Bronchial epithelial cell (primary cell): ENCODE data around the gene TLL1. TPM values are rescaled to one million over a fixed set of nuclear protein-coding genes. Genes with fewer than 3 reads are reported as not detected.

Source experiments
- DNase-seq: peaks from one replicate; pipeline ENCODE4 v3.0.0-alpha.2; 2010; ENCODE audit warnings: low read depth
- FAIRE-seq: peaks from 2 replicates; lab custom pipeline; 2011; peaks lifted over from hg19 to GRCh38; lab: Jason Lieb, UNC
- H3K27me3 ChIP-seq: 2 replicates; pipeline ENCODE4 v1.5.1; 2011; ENCODE audit warnings: low read length; ENCODE audit not compliant: control insufficient read depth, insufficient read depth
- H3K36me3 ChIP-seq: 2 replicates; pipeline ENCODE4 v1.5.1; 2011; ENCODE audit warnings: low read length; ENCODE audit not compliant: control insufficient read depth, insufficient read depth
- H3K4me3 ChIP-seq: 2 replicates; pipeline ENCODE4 v1.5.1; 2011; ENCODE audit warnings: mild to moderate bottlenecking, low read depth, low read length, control low read depth
- total RNA-seq: library from RNA; depleted of rRNA; stranded (reverse); fragments of >200 nt; gene quantifications from 2 replicates; pipeline ENCODE4 v1.2.1, GENCODE V29; 2014
- TF ChIP-seq, protein P1 (sequence below): IDR thresholded peaks from 2 replicates; pipeline ENCODE4 v1.5.1; 2011; ENCODE audit warnings: mild to moderate bottlenecking, moderate library complexity, low read length, control low read depth, inconsistent platforms; ENCODE audit not compliant: insufficient read depth, severe bottlenecking

TLL1 gene
- total RNA-seq, 1 donor from 2014 or later: 0.53 TPM

DNA sequence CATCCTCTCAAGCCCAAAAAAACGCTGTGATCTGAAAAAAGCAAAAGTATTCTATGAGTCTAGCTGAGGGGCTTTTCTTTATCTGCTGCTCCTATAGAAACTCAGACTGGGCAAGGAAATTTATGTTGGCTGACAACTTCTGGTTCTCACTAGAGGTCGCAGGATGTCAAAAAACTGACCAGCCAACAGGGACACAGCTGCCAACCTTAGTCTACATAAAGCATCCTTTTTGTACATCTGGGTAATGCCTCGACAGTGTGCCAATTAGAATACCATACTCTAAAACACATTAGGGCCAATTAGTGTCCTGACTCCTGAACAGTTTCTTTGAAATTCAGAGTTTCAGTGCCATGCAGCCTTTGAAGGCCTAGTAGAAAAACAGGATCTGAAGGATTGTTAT is 8.8 kb upstream of the TLL1 start:
- Histone ChIP-seq H3K27me3 (no peaks in the 10 kb centered on the region), H3K36me3 (no peaks in the 10 kb centered on the region), H3K4me3 (no peak overlapping the region)
- TF ChIP-seq, protein P1, sequence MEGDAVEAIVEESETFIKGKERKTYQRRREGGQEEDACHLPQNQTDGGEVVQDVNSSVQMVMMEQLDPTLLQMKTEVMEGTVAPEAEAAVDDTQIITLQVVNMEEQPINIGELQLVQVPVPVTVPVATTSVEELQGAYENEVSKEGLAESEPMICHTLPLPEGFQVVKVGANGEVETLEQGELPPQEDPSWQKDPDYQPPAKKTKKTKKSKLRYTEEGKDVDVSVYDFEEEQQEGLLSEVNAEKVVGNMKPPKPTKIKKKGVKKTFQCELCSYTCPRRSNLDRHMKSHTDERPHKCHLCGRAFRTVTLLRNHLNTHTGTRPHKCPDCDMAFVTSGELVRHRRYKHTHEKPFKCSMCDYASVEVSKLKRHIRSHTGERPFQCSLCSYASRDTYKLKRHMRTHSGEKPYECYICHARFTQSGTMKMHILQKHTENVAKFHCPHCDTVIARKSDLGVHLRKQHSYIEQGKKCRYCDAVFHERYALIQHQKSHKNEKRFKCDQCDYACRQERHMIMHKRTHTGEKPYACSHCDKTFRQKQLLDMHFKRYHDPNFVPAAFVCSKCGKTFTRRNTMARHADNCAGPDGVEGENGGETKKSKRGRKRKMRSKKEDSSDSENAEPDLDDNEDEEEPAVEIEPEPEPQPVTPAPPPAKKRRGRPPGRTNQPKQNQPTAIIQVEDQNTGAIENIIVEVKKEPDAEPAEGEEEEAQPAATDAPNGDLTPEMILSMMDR: no peak
- FAIRE-seq: peak; percentile 47
- no peak for DNase-seq

DNA sequence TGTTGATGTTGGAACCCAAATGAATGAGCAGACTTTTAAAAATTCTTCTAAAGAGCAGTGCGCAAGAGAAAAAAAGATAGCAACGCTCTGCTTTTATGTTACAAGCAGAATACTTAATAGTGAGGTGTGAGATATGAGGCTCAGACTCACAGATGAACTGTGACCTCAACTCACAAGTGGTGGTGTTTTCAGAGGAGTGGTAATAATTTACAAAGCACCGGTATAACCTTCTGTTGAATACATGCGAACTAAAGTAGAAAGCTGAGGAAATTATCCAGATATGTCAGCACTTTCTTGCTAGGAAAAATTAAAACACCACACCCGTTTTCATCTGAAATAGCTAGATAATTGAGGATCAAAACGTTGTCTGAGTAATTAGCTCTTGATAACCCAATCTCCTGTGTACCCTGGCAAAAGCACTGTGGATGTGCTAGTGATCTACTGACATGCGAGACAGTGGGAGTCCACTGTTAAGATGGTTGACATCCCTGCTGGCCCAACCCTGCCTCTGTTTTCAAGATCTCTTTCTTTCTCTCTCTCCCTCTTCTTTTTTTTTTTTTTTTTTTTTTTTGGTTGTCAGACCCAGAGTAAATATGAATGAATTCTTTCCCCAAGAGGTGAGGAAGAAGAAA is 6.9 kb upstream of the TLL1 start:
- Histone ChIP-seq H3K36me3 (no peaks in the 10 kb centered on the region), H3K4me3 (no peak overlapping the region), H3K27me3 (peaks cover 1% of the 10 kb centered on the region)
- FAIRE-seq: no peak
- DNase-seq: no peak
- TF ChIP-seq, protein P1: no peak

DNA sequence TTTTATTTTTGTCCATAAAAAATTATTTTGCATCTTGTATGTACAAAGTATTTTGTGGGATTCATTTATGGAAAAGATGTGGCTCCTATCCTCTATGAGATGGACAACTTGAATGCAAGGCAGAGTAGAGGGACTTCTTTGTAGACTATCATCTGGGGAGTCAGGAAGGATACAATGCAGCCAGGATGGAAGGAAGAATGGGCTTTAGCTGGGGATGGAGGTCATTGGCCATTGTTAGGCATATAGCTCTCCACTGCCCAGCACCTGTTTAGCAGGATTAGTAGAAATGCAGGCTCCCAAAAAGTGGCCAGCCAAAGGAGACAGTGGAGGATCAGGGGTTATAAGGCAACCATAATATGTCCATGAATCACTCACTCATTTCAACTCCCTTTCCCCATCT is 5.1 kb upstream of the TLL1 start:
- no peak for DNase-seq
- no peak for FAIRE-seq
- H3K4me3 ChIP-seq: no peak overlapping the region
- H3K36me3 ChIP-seq: no peaks in the 10 kb centered on the region
- peaks cover 1% of the 10 kb centered on the region for H3K27me3 ChIP-seq
- TF ChIP-seq, protein P1: no peak

DNA sequence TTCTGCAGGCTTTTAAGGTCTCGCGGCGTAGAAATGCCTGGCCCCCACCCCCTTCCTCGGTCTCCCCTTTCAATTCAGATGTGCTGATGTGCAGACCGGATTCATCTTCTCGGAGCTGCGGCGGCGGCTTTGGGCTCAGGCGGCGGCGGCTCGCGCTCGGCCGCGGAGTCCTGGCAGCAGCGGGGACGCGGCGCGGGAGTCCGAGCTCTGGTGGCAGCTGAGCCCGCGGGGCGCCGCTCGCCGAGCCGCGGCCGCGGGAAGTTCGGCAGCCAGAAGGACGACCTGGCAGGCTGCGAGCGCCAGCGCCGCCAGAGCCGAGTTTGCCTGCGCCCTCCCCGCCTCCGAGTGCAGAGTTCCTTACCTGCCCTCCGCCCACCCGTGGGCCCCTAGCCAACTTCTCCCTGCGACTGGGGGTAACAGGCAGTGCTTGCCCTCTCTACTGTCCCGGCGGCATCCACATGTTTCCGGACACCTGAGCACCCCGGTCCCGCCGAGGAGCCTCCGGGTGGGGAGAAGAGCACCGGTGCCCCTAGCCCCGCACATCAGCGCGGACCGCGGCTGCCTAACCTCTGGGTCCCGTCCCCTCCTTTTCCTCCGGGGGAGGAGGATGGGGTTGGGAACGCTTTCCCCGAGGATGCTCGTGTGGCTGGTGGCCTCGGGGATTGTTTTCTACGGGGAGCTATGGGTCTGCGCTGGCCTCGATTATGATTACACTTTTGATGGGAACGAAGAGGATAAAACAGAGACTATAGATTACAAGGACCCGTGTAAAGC is 448 bp downstream of the TLL1 start:
- no peak for FAIRE-seq
- Histone ChIP-seq H3K36me3 (no peaks in the 10 kb centered on the region), H3K4me3 (peak overlapping the region; percentile 42), H3K27me3 (peaks cover 5% of the 10 kb centered on the region)
- TF ChIP-seq, protein P1: no peak
- peak; percentile 4 for DNase-seq

DNA sequence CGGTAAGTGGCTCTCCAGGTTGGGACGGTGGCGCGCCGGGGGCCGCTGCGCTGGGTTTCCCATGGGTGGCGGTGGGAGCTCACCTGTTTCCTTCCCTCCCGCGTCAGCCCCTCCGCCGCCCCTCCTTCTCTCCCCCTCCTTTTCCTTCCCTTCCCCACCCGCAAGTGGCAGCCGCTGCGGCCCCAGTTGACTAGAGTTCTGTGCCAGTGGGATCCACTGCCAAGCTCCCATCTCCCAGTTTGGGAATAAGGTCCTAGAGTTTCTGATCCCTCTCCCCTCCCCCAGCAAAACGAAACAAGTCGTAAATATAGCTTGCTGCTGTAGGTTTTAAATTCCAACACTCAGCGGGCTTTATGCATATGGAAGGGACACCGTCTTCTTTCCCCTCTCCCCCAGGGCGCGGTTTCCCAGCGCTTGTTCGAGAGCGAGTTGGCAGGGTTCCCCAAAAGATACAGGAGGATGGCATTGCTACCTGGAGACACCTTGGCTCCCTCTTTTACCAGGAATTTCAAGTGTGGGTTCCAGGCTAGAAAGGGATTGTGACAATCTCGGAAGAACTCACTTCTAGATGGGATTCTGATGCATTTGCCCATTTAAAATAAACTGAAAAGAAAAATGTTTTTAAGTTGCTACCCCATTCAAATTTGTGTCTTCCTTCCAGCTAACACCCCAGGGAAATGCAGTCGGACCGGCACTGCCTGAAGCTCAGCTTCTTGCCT is 1.2 kb downstream of the TLL1 start:
- FAIRE-seq (no peak), DNase-seq (peak; percentile 13)
- TF ChIP-seq, protein P1: no peak
- peak overlapping the region; percentile 42 for H3K4me3 ChIP-seq
- H3K27me3 ChIP-seq: peaks cover 5% of the 10 kb centered on the region
- H3K36me3 ChIP-seq: no peaks in the 10 kb centered on the region
